LHCN-M2 (cell line): ENCODE results near the gene PALS1. TPM values are rescaled to one million over a fixed set of nuclear protein-coding genes. Genes with fewer than 3 reads are reported as not detected.

ENCODE experiments used
- DNase-seq: peaks from one replicate; pipeline ENCODE4 v3.0.0-alpha.2; 2012; ENCODE audit warnings: low read depth
- polyA plus RNA-seq: library from polyadenylated mRNA; unstranded; fragments of >200 nt; gene quantifications from one replicate; pipeline ENCODE4 v1.2.1, GENCODE V29; 2012; ENCODE audit warnings: missing spikeins
- total RNA-seq: library from RNA; depleted of rRNA; stranded (reverse); fragments of >200 nt; gene quantifications from 2 replicates; pipeline ENCODE4 v1.2.3, GENCODE V29; 2014; rRNA removed

PALS1 gene
- total RNA-seq: 23.8 and 25.2 TPM in 2 replicates
- 23.1 TPM for polyA plus RNA-seq

DNA sequence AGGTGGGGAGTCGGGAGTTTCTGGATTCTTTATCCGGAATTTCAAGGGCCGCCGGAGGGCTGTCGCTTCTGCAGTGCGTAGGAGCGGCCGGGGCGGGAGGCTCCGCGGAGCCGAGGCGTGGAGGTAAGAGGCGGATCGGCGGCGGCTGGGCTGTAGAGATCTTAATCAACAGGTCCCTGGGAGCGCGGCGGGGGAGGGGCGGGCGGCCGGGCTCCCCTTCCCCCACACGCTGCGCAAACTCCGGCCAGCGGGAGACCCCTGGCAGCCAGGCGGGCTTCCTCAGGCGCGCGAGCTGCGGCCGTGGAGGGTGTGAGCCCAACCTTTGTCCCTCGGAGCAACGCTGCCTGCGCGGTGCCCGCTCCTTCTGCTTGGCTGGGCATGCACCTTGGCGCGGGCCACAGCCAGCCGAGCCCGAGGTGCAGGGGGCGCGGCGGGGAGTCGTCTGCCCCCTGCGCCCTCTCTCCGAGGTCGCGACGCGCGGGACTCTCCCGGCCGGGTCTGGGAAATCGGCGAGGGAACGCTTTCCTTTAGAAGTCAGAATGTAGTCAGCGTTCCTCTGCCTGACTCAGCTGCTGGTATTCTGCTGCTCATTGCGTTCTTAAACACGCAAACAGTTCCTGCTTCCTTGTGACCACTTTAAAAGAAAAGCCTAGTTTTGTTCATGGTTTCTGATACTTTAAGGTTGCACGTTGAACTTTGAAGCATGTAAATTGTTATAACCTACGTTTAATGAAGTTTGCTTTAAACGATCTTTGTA is at the start of gene PALS1:
TSS of gene PALS1 (plus strand) at position 25 of the 757 bp plus-strand sequence. CDS start 37,736 bp downstream, outside the sequence.
- DNase-seq: peak; percentile 71

DNA sequence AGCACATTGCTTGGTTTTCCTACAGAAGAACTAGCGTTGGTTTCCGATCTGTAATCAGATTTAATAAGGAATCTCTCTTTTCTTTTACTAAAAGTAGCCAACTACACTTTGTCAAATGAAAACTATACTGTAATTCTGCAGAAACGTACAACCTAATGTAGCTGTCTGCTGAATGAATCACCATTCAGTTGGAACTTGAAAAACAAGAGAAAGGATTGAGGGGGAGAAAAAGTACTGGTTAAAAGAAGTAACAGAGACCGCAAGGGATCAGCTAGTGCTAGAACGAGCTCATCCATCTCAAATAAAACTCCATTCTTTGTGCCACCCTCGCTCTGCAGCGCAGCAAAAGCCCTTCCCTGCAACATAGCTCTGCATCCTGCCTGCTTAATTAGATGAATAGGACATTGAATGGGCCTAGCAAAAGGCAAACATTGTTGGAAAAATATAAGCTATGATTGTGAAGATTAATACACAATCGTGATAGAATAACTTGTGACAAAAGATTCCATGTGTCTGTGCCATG is 49.4 kb upstream of the PALS1 start:
- DNase-seq: no peak

DNA sequence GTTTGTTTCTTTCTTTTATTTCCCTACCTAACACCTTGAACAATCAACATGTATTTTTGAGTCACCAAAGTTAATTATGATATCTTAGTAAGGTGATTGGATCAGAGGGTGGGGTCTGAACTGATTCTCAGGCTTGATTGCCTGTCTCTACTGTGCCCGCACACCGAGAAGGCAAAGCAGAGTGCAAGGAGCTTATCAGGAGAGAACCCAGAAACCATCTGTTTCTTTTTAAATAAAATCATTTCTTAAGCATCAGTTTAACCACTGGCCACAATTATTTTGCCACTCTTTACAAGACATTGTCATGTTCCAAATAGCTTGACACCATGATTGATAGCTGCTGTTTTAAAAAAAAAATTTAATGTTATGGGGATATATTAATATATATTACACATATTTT is 48.9 kb upstream of the PALS1 start:
- no peak for DNase-seq

DNA sequence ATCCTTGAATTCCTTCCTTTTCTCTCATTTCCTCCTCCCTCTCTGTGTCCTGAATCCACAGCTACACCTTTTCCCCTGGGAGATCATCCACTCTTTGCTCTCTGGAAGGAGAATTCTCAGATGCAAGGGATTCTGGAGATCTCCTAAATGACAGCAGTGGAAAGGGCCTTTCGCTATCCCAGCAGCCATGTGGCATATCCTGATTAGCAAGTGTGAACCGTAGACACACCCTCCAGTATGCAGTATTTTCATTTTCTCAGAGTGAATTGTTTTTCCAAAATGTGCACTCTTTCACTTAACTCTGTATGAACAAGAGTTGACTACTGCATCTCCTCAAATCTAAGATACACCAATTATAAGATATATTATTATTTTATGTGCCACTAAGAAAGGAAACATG is 46.0 kb upstream of the PALS1 start:
- DNase-seq: no peak

DNA sequence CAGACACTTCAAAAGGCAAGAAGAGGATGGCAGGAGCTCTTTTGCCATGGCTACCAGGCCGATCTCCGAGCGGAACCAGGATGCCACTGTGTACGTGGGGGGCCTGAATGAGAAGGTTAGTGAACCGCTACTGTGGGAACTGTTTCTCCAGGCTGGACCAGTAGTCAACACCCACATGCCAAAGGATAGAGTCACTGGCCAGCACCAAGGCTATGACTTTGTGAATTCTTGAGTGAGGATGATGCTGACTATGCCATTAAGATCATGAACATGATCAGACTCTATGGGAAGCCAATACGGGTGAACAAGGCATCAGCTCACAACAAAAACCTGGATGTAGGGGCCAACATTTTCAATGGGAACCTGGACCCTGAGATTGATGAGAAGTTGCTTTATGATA is 42.2 kb upstream of the PALS1 start:
- DNase-seq: no peak

GRCh38 chr14:67207810-67208209 is 33.4 kb upstream of the PALS1 start:
- no peak for DNase-seq

- no peak for DNase-seq
Measured at GRCh38 chr14:67218126-67218525, 23.1 kb upstream of the PALS1 start.

DNA sequence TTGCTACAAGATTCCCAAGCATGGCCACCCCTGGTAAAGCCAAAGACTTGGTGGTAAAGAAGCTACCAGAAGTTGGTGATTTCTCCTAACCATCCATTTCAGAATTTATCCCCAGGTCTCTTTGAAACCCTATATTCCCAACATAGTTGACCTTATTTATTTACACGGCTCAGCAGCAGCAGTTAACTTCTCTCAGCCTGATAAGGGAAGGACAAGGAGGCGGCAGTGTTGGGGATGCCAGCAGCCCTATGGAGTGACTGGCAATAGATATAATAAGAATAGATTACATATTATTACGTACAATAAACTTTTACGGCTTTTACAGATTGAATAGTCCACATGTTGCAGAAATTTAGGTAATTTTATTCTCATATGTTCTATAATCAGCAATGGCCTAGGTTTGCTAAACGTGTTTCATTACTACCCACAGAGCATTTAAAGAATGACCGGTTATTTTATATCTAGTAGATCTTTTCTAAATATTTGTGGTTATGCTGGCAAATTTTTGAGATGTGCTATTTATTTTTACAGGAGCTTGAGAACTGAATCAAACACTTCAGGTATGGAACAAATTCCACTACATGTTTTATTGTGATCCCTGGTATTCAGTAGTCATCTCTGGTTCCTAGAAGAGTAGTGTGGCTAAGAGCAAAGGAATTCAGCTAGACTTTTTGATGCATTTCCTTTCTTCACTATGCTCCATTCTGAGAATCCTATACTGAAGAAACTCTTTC is 19.8 kb upstream of the PALS1 start:
- peak; percentile 71 for DNase-seq

DNA sequence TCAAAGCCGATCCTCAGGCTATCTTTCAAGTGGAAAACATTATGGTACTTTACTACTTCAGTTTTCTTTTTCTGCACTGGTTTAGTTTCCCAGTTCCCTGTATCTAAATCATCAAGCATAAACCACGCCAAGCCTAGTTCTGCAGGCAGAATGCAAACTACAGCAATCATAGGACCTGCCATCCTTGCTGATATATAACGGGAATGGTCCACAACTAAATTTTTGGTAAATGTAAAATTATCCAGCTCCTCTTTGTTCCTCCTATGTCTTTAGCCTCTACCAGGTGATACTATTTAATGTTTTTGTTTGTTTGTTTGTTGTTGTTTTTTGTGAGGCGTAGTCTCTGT is 19.3 kb upstream of the PALS1 start:
- no peak for DNase-seq

GRCh38 chr14:67225523-67225922 is 15.7 kb upstream of the PALS1 start:
- no peak for DNase-seq

DNA sequence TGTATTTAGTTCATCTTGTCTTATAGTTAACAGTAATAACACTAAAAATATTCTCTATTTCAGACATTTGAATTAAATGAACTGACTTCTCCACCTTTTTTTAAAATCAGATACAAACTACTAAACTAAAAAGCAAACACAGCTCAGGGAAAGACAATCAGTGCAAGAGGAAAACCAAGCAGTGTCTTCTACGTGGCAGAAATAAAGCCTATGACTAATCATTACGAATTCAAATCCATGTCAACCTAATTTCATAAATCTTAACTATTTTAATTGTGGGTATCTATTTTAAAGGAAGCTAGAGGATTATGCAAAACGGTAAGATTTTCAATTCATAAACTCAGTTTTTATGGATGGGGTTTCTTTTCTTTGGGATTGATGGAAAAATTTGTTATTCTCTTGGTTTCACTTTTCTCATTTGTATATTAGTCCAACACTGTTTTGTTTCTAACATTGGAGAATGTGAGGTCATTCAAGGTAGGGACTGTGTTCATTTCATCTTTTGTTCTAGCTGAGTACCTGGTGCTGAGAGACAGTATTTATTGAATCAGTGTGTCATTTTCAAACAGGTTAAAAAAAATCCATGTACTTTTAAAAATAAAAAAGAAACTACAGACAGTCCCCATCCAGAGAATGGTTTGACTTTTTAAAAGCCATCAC is 12.8 kb upstream of the PALS1 start:
- peak; percentile 42 for DNase-seq

DNA sequence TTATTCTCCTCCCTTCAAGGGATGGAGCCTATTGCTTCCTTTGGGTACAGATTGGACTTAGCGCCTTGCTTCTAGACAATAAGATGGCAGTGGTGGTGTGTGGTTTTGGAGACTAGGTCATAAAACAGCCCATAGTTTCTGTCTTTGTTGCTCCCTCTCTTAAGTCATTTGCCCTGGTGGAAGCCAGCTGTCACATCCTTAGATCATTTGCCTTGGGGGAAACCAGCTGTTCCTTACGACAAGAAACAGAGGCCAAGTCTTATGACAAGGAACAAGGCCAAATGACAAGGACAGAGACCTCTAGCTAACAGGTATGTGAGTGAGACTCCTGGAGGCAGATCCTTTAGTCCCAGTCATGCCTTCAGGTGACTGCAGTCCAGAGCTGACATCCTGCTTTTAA is 9.2 kb upstream of the PALS1 start:
- DNase-seq: peak; percentile 45

- DNase-seq: no peak
Measured at GRCh38 chr14:67232621-67233020, 8.6 kb upstream of the PALS1 start.

- DNase-seq: no peak
Measured at GRCh38 chr14:67237591-67237990, 3.6 kb upstream of the PALS1 start.

GRCh38 chr14:67239582-67239981 is 1.7 kb upstream of the PALS1 start:
- no peak for DNase-seq

- DNase-seq: peak; percentile 51
Measured at GRCh38 chr14:67240168-67240932, 885 bp upstream of the PALS1 start.

GRCh38 chr14:67240978-67241410 is 241 bp upstream of the PALS1 start:
- DNase-seq: peak; percentile 96

GRCh38 chr14:67242168-67242420 is 859 bp downstream of the PALS1 start:
- DNase-seq: no peak

GRCh38 chr14:67245104-67245503 is 3.9 kb downstream of the PALS1 start:
- no peak for DNase-seq

DNA sequence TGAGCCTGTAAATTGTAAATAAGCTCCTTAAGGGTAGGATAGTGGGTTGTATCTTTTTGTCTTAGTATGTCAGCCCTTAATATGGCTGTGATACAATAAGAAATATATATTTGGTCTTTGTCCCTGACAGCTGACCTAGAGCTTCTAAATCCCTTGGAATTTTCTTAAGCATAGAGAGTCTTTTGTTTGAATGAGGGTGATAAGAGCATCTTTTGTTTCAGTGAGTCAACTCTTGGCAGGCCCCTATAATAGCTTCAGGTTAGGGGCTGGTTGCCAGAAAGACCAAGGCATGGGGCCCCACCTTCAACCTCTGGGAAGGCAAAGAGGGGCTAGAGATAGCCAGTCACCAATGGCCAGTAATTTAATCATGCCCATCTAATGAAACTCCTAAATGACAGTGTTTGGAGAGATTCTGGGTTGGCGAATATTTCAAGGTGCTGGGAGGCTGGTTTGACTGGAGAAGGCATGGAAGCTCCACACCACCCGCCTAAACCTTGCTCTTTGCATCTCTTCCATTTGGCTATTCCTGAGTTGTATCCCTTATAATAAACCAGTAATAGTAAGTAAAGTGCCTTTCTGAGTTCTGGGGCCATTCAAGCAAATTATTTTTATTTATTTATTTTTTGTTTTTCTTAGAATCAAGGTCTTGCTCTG is 10.5 kb downstream of the PALS1 start:
- peak; percentile 54 for DNase-seq

DNA sequence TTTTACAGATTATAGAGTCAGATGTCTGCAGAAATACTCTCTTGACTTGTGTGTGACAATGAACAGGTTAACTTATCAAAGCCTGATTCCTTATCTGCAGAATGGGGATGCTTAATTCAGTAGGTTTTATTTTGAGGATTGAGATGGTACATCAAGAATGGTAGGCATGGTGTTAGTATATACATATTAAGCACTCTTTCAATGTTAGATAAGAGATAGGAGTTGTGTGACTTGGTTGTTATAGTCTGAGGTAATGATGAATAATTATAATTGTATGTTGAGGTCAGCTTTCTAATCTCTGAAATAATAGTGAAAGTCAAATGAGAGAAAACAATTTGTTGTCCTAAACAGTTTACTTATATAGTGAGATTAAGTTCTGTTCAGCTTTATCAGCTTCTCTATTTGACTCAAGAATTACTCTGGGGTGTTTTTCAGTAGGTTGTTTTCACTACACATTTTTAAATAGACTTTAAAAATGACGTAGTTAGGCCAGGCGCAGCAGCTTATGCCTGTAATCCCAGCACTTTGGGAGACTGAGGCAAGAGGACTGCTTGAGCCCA is 11.9 kb downstream of the PALS1 start:
- DNase-seq: no peak
